KOPT-K1 (cell line): ENCODE results near the gene SMIM3.
"Not testable (repeated sequence)": the region's sequence is repeated elsewhere in the genome, so short reads cannot be mapped to it uniquely, and the experiment has no call there.

Experiments
- H3K27ac ChIP-seq: fragments of 200-600 bp; sonication (generic); 2 replicates; pipeline ENCODE4 v1.5.1; 2016; ENCODE audit warnings: antibody characterized with exemption, mild to moderate bottlenecking, low read depth, low read length; ENCODE audit not compliant: poor library complexity, severe bottlenecking
- H3K36me3 ChIP-seq: fragments of 200-600 bp; sonication (generic); 2 replicates; pipeline ENCODE4 v1.5.1; 2017; ENCODE audit warnings: antibody characterized with exemption, mild to moderate bottlenecking, low read length, moderate library complexity; ENCODE audit not compliant: insufficient read depth
- H3K9me3 ChIP-seq: fragments of 200-600 bp; sonication (generic); 2 replicates; pipeline ENCODE4 v1.5.1; 2017; ENCODE audit warnings: antibody characterized with exemption, low read length, mild to moderate bottlenecking; ENCODE audit not compliant: insufficient read depth, poor library complexity, severe bottlenecking

The SMIM3 gene, protein sequence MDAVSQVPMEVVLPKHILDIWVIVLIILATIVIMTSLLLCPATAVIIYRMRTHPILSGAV

DNA sequence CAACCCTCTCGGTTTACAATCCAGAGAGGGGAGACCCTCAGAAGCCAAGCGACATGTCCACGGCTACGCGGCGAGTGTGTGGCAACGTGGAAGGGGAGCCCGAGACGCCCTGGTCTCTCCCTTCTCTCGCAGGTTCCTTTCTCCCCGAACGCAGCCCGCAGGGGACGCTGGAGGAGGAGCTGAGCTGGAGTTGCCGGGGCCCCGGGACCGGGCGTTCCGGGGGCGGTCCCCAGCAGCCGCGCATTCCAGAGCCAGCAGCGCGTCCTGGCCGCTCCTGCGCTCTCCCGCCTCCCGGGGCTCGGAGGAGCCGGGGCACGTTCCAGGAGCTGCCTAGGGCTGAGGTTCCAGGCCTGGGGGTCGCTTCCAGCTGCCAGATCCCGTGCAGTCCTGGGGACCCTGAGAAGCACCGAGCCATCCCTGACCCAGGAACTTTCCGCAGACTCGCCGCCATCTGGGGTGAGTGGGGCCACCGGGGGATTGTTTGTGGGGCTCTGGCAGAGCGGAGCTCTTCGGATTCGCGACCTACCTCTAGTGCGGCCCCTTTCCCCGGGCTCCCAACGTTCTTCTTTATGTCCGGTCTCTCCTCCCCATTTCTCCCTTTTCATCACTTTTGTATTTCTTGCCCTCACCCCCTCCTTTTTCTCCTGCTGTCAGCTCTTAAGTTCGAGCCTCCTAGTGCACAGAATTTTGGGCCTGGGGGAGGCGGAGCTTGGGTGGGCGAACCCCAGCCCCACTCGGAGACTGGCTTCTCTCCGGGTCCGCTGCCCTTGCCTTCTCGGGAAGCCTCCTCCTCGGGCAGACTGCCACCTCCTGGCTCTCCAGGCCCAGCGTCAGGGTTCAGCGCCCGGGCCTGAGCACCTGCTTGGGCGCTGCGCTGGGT, at the start of gene SMIM3:
TSS of gene SMIM3 (plus strand) at position 241 of the 880 bp plus-strand sequence. CDS start 16,684 bp downstream, outside the sequence.
- Histone ChIP-seq H3K36me3 (no peaks in the 10 kb centered on the region), H3K27ac (peak within 1 kb of the TSS; percentile 51), H3K9me3 (no peaks in the 10 kb centered on the region)

DNA sequence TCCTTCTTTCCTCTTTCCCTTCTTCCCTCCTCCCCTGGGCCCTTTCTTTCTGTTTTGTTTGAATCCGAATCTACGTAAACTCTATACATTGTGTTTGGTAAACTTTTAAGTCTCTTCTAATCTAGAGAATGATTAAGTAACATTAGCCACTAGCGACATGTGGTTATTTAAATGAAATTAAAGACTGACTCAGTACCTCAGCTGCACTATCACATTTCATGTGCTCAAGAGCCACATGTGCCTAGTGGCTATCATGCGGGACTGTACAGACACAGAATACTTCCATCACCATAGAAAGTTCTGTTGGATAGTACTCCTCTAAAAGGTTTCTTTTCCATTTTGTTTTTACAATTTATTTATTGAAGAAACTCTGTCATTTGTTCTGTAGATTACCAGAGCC, 48.7 kb upstream of the SMIM3 start:
- no peak overlapping the region for H3K27ac ChIP-seq
- peaks cover 97% of the 10 kb centered on the region for H3K36me3 ChIP-seq
- no peaks in the 10 kb centered on the region for H3K9me3 ChIP-seq

DNA sequence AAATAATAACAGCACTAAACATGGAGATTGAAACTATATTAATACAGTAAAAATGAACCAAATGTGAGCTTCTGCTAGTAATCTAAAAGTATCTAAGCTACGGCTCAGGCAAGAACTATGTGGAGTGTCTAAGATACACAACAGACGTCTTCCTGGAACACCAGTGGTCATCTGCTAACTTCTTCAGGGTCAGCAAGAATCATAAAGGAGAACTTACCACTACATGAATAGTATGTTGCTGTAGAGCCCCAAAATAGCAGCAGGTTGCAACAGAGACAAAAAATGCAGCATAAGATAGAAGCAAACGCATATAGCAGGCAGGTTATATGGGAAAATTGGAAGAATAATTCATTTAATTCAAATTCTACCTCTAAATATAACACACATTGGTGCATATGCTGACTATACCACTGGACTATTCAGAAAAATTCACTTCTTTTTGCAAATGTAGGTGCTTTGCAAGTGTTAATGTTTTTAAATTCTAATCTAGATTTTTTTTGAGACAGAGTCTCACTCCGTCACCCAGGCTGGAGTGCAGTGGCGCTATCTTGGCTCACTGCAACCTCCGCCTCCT, 46.8 kb upstream of the SMIM3 start:
- Histone ChIP-seq H3K9me3 (peaks cover 7% of the 10 kb centered on the region), H3K36me3 (peaks cover 99% of the 10 kb centered on the region), H3K27ac (no peak overlapping the region)

DNA sequence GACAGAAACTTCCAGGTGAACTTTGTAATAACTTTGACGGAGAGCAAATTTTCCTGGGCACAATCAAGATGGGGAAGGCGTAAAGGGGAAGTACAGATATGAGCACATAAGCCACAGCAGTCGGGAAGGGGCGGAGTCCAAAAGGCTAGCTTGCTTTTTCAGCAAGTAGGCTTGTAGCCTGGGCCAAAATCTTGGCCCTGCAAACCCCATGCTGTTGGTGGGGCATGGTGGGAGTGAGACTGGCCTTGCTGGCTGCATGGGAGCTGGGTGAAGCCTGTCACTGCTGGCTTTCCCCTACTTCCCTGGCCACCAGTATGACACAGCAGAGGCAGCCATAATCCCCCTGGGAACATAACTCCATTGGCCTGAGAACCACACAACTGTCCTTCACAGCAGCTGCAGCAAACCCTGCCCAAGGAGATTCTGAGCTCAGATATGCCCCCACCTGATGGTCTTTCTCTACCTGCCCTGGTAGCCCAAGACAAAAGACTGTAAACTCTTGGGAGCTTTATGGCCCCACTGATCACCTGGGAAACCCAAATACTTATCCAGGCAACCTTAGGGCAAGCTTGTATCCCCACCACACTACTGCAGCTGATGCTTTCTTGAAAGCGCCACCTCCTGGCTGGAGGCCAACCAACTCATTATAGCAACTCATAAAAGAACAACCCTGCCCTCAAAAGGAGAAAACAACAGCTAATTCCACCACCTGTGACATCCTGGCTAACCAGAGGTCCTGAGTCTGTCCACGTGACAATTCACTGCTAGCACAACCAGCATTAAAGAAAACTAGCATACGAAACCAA, 43.8 kb upstream of the SMIM3 start:
- no peak overlapping the region for H3K27ac ChIP-seq
- H3K9me3 ChIP-seq: peaks cover 10% of the 10 kb centered on the region
- H3K36me3 ChIP-seq: peaks cover 78% of the 10 kb centered on the region

DNA sequence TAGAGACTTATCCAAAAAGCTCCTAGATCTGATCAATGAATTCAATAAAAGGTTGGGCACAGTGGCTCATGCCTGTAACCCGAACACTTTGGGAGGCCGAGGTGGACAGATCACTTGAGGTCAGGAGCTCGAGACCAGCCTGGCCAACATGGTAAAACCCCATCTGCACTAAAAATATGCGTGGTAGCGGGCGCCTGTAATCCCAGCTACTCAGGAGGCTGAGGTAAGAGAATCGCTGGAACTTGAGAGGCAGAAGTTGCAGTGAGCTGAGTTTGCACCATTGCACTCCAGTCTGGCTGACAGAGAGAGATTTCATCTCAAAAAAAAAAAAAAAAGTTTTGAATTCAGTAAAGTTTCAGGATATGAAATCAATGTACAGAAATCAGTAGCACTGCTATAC, 39.7 kb upstream of the SMIM3 start:
- Histone ChIP-seq H3K9me3 (peaks cover 10% of the 10 kb centered on the region), H3K27ac (no peak overlapping the region), H3K36me3 (peaks cover 57% of the 10 kb centered on the region)

DNA sequence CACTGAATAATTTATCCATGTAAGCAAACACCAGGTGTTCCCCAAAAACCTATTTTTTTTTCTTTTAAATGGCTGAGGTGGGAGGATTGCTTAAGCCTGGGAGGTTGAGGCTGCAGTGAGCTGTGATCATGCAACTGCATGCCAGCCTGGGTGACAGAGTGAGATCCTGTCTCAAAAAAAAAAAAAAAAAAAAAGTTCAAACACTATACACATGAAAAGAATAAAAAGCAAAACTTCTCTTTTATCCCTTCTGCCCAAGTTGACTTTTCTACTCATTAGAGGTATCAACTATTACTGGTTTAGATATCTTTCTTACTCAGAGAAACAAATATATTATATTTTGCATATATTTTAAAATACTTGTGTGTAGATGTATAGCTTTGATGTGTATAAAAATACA, 37.6 kb upstream of the SMIM3 start:
- peaks cover 36% of the 10 kb centered on the region for H3K36me3 ChIP-seq
- H3K27ac ChIP-seq: no peak overlapping the region
- peaks cover 10% of the 10 kb centered on the region for H3K9me3 ChIP-seq

DNA sequence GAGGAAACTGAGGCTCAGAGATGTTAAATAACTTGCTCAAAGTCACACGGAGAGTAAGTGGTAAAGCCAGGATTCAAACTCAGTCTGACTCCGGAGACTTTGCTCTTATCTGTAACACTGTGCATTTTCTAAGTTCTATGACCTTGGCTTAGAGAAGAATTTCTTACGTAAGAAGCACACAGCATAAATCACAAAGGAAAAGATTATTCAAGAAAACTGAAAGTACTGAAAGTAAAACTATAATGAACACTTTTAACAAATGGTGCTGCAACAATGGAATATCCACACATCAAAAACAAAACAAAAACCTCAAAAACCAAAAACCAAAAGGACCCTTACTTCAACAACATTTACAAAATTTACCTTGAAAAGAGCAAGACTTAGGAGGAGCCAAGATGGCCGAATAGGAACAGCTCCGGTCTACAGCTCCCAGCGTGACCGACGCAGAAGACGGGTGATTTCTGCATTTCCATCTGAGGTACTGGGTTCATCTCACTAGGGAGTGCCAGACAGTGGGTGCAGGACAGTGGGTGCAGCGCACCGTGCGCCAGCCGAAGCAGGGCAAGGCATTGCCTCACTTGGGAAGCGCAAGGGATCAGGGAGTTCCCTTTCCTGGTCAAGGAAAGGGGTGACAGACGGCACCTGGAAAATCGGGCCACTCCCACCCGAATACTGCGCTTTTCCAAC, 36.0 kb upstream of the SMIM3 start:
- H3K9me3 ChIP-seq: not testable (repeated sequence)
- peak overlapping the region; percentile 49 for H3K27ac ChIP-seq
- H3K36me3 ChIP-seq: peaks cover 25% of the 10 kb centered on the region

DNA sequence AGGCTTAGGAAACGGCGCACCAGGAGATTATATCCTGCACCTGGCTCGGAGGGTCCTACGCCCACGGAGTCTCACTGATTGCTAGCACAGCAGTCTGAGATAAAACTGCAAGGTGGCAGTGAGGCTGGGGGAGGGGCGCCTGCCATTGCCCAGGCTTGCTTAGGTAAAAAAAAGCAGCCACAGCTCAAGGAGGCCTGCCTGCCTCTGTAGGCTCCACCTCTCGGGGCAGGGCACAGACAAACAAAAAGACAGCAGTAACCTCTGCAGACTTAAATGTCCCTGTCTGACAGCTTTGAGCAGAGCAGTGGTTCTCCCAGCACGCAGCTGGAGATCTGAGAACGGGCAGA, 35.4 kb upstream of the SMIM3 start:
- H3K9me3 ChIP-seq, H3K27ac ChIP-seq: not testable (repeated sequence)
- H3K36me3 ChIP-seq: peaks cover 25% of the 10 kb centered on the region

DNA sequence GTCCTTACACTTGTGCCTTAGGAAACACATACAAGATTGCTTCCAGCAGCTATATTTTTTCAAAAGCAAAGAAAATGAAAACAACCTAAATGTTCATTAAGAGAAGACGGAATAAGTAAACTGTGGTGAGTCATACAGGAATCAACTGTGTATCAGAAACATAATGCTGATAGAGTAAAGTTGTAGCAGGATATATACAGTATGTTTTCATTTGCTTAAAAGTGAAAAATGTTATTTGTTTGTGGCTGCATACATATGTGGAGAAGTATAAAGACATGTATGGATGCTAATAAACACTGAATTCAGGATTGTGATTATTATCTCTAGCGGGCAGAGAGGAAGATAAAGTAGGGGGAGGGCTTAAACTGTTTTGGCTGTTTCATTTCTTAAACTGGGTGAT, 28.1 kb upstream of the SMIM3 start:
- no peak overlapping the region for H3K27ac ChIP-seq
- peaks cover 67% of the 10 kb centered on the region for H3K36me3 ChIP-seq
- H3K9me3 ChIP-seq: no peaks in the 10 kb centered on the region

DNA sequence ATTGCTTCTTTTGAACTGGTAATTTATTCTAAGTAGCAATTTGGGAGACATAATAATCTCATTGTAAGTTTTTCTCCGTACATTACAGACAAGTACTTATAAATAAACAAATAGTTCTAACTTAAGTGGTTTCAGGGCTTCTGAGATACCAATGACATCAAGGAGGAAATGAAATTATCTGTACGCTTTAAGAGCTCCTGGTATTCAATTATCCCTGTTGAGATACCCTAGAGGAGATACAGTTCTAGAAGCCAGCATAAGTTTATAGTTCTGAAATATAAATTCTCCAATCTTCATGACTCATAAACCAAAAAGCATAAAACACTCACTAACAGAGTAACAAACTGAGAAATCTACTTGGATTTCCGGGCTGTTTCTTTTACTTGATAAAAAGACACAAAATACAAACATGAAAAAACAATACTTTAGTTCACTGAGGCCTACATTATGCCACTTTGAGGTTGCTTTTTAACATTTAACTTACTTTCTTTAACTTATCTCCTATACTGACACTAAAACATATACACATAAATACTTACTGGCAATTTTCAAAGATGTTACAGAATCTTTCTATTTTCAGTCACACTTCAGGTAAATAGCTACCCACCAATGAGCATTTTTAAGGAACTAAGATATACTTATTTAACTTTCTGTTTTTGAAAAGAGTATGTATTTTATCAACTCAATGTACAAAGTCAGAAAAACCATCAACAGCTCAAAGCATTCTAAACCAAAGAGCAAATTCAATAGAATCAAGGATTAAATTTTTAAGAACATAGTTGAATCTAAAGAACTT, 27.3 kb upstream of the SMIM3 start:
- peaks cover 75% of the 10 kb centered on the region for H3K36me3 ChIP-seq
- no peak overlapping the region for H3K27ac ChIP-seq
- no peaks in the 10 kb centered on the region for H3K9me3 ChIP-seq

DNA sequence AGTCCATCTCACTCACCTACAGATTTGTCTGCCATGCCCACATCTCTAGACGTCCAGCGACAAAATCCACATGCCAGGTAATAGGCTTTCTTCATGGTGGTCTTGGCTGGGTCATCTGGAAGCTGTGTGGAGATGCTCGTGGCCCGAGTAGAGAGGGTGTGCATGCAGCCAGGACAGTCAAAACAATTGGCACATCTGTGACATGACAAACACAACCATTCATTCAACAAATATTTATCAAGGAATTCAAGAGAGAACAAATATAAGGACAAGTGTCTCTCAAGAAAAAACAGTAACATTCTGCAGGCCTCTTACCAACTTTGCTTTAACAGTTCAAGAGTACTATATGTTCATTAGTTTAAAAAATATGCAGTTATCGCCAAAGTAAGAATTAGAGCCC, 25.1 kb upstream of the SMIM3 start:
- Histone ChIP-seq H3K36me3 (peaks cover 84% of the 10 kb centered on the region), H3K9me3 (no peaks in the 10 kb centered on the region)

DNA sequence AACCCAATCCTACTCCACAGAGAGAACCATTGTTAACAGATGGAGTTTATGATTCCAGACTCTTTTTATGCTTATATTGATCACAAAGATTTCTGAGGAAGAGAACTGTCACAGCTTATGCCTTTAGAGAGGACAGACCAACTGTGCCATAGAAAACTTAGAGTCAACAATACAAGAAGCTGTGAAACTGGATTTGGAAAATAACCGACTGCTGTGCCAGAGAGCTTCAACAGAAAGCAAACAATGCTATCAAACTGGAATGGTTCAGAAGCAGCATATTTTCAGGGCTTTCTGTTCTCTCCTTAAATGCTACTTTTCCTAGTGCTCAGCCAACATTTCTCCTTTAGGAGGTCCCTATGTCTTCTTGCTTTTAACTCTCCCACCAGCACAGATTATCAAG, 24.7 kb upstream of the SMIM3 start:
- Histone ChIP-seq H3K36me3 (peaks cover 83% of the 10 kb centered on the region), H3K9me3 (no peaks in the 10 kb centered on the region), H3K27ac (no peak overlapping the region)

More for the DNA sequence above, 25.1 kb upstream of the SMIM3 start:
- H3K27ac ChIP-seq: no peak overlapping the region

DNA sequence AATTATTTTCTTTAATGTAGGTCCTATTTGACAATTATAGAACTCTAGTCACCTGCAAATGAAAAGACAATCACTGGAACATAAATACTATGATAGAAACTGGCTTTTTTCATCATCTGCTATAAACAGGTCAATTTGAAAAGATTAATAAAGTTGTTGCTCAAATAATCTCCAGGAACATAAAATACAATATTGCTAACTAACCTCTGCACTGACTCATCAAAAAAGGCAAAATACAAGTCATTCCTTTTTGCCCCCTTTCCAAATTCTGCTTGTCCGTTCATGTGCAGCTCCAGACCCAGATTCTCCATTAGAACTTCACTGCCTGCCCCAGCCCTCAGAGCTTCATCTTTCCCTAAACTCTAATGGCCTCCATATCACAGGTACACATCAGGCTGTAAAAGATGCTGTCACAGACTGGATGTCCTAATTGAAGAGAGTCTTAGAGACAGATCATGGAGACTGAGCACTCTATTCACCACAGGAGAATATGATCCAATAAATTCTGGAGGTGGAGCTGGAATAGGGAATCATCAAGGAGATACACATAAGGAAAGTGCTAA, 21.4 kb upstream of the SMIM3 start:
- Histone ChIP-seq H3K9me3 (no peaks in the 10 kb centered on the region), H3K27ac (no peak overlapping the region), H3K36me3 (peaks cover 50% of the 10 kb centered on the region)

DNA sequence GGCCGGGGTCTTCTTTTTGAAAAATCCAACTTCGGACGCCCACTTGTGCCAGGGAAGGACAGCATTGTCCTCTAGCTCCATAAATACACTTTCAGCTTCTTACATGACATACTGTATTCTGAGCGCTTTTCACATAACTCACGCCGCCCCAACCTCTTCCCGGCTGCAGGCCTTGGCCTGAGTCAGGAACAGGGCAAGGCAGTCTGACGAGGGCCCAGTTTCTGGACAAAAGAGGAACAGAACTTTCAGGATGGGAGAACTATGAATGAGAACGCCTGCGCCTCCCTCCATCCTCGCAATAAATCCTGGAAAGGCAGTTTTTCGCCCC, 20.4 kb upstream of the SMIM3 start:
- Histone ChIP-seq H3K27ac (peak overlapping the region; percentile 80), H3K9me3 (no peaks in the 10 kb centered on the region), H3K36me3 (peaks cover 40% of the 10 kb centered on the region)
